Nephron (organoid): Measurements from ENCODE around the gene AP5Z1.
A peak's percentile ranks its signal among the peaks of the same experiment; 100 is the strongest.

Experiments used
- H3K27ac Mint-ChIP-seq, 3 experiments: 2 replicates each; pipeline ENCODE4 v1.8.0; 2020; ENCODE audit warnings: mixed read lengths in 3 of 3, mild to moderate bottlenecking in 2 of 3, moderate library complexity in 1 of 3
- H3K27me3 Mint-ChIP-seq: 2 replicates; pipeline ENCODE4 v1.8.0; 2021; ENCODE audit warnings: low read depth, mild to moderate bottlenecking, moderate library complexity, mixed read lengths
- H3K36me3 Mint-ChIP-seq: 2 replicates; pipeline ENCODE4 v1.8.0; 2020; ENCODE audit warnings: low read depth, mixed read lengths
- H3K4me1 Mint-ChIP-seq: 2 replicates; pipeline ENCODE4 v1.8.0; 2020; ENCODE audit warnings: mixed read lengths
- H3K4me3 Mint-ChIP-seq, 3 experiments: 2 replicates each; pipeline ENCODE4 v1.8.0; 2020; ENCODE audit warnings: mild to moderate bottlenecking in 3 of 3, mixed read lengths in 3 of 3, moderate library complexity in 2 of 3
- H3K9me3 Mint-ChIP-seq: 2 replicates; pipeline ENCODE4 v1.8.0; 2020; ENCODE audit warnings: mixed read lengths
- CTCF ChIP-seq, 3 experiments: fragments of 200-600 bp; sonication (generic); IDR thresholded peaks; one replicate each; pipeline ENCODE4 v1.5.0; 2021; ENCODE audit warnings: antibody characterized with exemption in 3 of 3; ENCODE audit not compliant: unreplicated experiment in 3 of 3

AP5Z1 gene

GRCh38 chr7:4775250-4775847 is at the start of gene AP5Z1:
Gene AP5Z1 (plus strand): TSS chr7:4775623. CDS start chr7:4775716, 93 bp downstream.
- Mint-ChIP-seq H3K27me3 (no peaks in the 10 kb centered on the region), H3K36me3 (peaks cover 4% of the 10 kb centered on the region), H3K4me1 (peaks cover 22% of the 10 kb centered on the region), H3K4me3 (peak within 1 kb of the TSS; percentile 98 to 100 (median 99)), H3K9me3 (no peaks in the 10 kb centered on the region), H3K27ac (peak within 1 kb of the TSS; percentile 87 to 97 (median 93))
- no peak for TF ChIP-seq CTCF (IDR thresholded peaks at IDR 0.05; ENCODE audit: unreplicated experiment in 3 of 3)

GRCh38 chr7:4725850-4726450 is 49.5 kb upstream of the AP5Z1 start:
- peak overlapping the region; percentile 94 to 99 (median 97) for H3K27ac Mint-ChIP-seq
- no peaks in the 10 kb centered on the region for H3K27me3 Mint-ChIP-seq
- H3K36me3 Mint-ChIP-seq = peaks cover 14% of the 10 kb centered on the region
- H3K4me3 Mint-ChIP-seq = peak overlapping the region; percentile 54 to 81 (median 77)
- TF ChIP-seq CTCF (IDR thresholded peaks at IDR 0.05; ENCODE audit: unreplicated experiment in 3 of 3) = no peak
- H3K9me3 Mint-ChIP-seq = no peaks in the 10 kb centered on the region
- H3K4me1 Mint-ChIP-seq = peaks cover 47% of the 10 kb centered on the region

GRCh38 chr7:4726566-4726965 is 48.9 kb upstream of the AP5Z1 start:
- no peak for TF ChIP-seq CTCF (IDR thresholded peaks at IDR 0.05; ENCODE audit: unreplicated experiment in 3 of 3)
- peak overlapping the region; percentile 71 to 99 (median 94) for H3K27ac Mint-ChIP-seq
- peak overlapping the region in 1 of 3 experiments; percentile 32 for H3K4me3 Mint-ChIP-seq

GRCh38 chr7:4727914-4728705 is 47.3 kb upstream of the AP5Z1 start:
- no peak for TF ChIP-seq CTCF (IDR thresholded peaks at IDR 0.05; ENCODE audit: unreplicated experiment in 3 of 3)
- H3K27me3 Mint-ChIP-seq = no peaks in the 10 kb centered on the region

More at GRCh38 chr7:4726566-4726965, 48.9 kb upstream of the AP5Z1 start:
- no peaks in the 10 kb centered on the region for H3K27me3 Mint-ChIP-seq
- H3K36me3 Mint-ChIP-seq = peaks cover 14% of the 10 kb centered on the region
- H3K9me3 Mint-ChIP-seq = no peaks in the 10 kb centered on the region
- peaks cover 45% of the 10 kb centered on the region for H3K4me1 Mint-ChIP-seq

GRCh38 chr7:4729266-4729665 is 46.2 kb upstream of the AP5Z1 start:
- H3K27me3 Mint-ChIP-seq = no peaks in the 10 kb centered on the region
- peaks cover 39% of the 10 kb centered on the region for H3K4me1 Mint-ChIP-seq
- H3K27ac Mint-ChIP-seq = peak overlapping the region in 1 of 3 experiments; percentile 67
- TF ChIP-seq CTCF (IDR thresholded peaks at IDR 0.05; ENCODE audit: unreplicated experiment in 3 of 3) = no peak
- H3K9me3 Mint-ChIP-seq = no peaks in the 10 kb centered on the region
- no peak overlapping the region for H3K4me3 Mint-ChIP-seq
- peaks cover 27% of the 10 kb centered on the region for H3K36me3 Mint-ChIP-seq

More at GRCh38 chr7:4727914-4728705, 47.3 kb upstream of the AP5Z1 start:
- H3K27ac Mint-ChIP-seq = peak overlapping the region; percentile 73 to 78 (median 74)
- no peak overlapping the region for H3K4me3 Mint-ChIP-seq
- H3K36me3 Mint-ChIP-seq = peaks cover 20% of the 10 kb centered on the region
- H3K9me3 Mint-ChIP-seq = no peaks in the 10 kb centered on the region
- H3K4me1 Mint-ChIP-seq = peaks cover 39% of the 10 kb centered on the region
